Neural cell (in vitro differentiated cells): ENCODE measurements around the gene SWSAP1. TPM values are rescaled to one million over a fixed set of nuclear protein-coding genes. Genes with fewer than 3 reads are reported as not detected.

ENCODE experiments used
- H2AFZ ChIP-seq: fragments of 200-600, 300-800 bp; sonication (generic), shearing (Covaris generic); 2 replicates; pipeline ENCODE4 v1.6.0; 2014; ENCODE audit warnings: low read depth, mild to moderate bottlenecking, antibody characterized with exemption, low read length, moderate library complexity
- H3F3A ChIP-seq: fragments of 200-600 bp; shearing (Covaris generic); 2 replicates; pipeline ENCODE4 v1.6.1; 2016; ENCODE audit warnings: mild to moderate bottlenecking, moderate library complexity, mixed read lengths, antibody characterized with exemption, low read length; ENCODE audit not compliant: insufficient read depth, poor library complexity, severe bottlenecking
- H3K27ac ChIP-seq: fragments of 200-600, 300-800 bp; sonication (generic), shearing (Covaris generic); 2 replicates; pipeline ENCODE4 v1.5.1; 2014; ENCODE audit warnings: mild to moderate bottlenecking, low read length, moderate library complexity
- H3K27me3 ChIP-seq: fragments of 300-800, 200-600 bp; sonication (generic), shearing (Covaris generic); 2 replicates; pipeline ENCODE4 v1.6.0; 2014; ENCODE audit warnings: mild to moderate bottlenecking, low read depth, low read length, moderate library complexity; ENCODE audit not compliant: insufficient read depth
- H3K36me3 ChIP-seq: fragments of 300-800, 200-600 bp; sonication (generic), shearing (Covaris generic); 2 replicates; pipeline ENCODE4 v1.5.1; 2014; ENCODE audit warnings: mild to moderate bottlenecking, antibody characterized with exemption, low read length, moderate library complexity; ENCODE audit not compliant: insufficient read depth
- H3K4me2 ChIP-seq: fragments of 300-800, 200-600 bp; sonication (generic), shearing (Covaris generic); 2 replicates; pipeline ENCODE4 v1.6.0; 2014; ENCODE audit warnings: mild to moderate bottlenecking, low read length
- H3K4me3 ChIP-seq: fragments of 300-800, 200-600 bp; sonication (generic), shearing (Covaris generic); 2 replicates; pipeline ENCODE4 v1.5.1; 2014; ENCODE audit warnings: mild to moderate bottlenecking, low read length, moderate library complexity
- H3K79me2 ChIP-seq: fragments of 200-600 bp; shearing (Covaris generic); replicated peaks from 2 replicates; pipeline ENCODE4 v1.6.0; 2014; ENCODE audit warnings: mild to moderate bottlenecking, low read length, moderate library complexity; ENCODE audit not compliant: insufficient read depth
- H3K9ac ChIP-seq: fragments of 300-800, 200-600 bp; sonication (generic), shearing (Covaris generic); 2 replicates; pipeline ENCODE4 v1.6.1; 2016; ENCODE audit warnings: mild to moderate bottlenecking, low read length, mixed read lengths
- H3K9me2 ChIP-seq: fragments of 200-600 bp; shearing (Covaris generic); 2 replicates; pipeline ENCODE4 v1.6.1; 2016; ENCODE audit warnings: mild to moderate bottlenecking, low read length, mixed read lengths; ENCODE audit not compliant: insufficient read depth
- H3K9me3 ChIP-seq: fragments of 200-600, 300-800 bp; sonication (generic), shearing (Covaris generic); 2 replicates; pipeline ENCODE4 v1.6.1; 2016; ENCODE audit warnings: mild to moderate bottlenecking, mixed run types, low read length, moderate library complexity, mixed read lengths
- H4K20me1 ChIP-seq: fragments of 200-600 bp; shearing (Covaris generic); 2 replicates; pipeline ENCODE4 v1.6.1; 2016; ENCODE audit warnings: mild to moderate bottlenecking, mixed run types; ENCODE audit not compliant: insufficient read depth
- CTCF ChIP-seq: fragments of 450-650 bp; IDR thresholded peaks from 2 replicates; pipeline ENCODE4 v1.5.1; 2014; ENCODE audit warnings: antibody characterized with exemption, mild to moderate bottlenecking, moderate library complexity; ENCODE audit not compliant: poor library complexity, severe bottlenecking
- EP300 ChIP-seq: fragments of 450-650 bp; conservative IDR thresholded peaks from 2 replicates; pipeline ENCODE4 v1.6.1; 2014; ENCODE audit warnings: antibody characterized with exemption, mild to moderate bottlenecking, moderate library complexity; ENCODE audit not compliant: poor library complexity, severe bottlenecking
- EZH2 ChIP-seq: fragments of 200-600, 300-800 bp; shearing (Covaris generic), sonication (generic); IDR thresholded peaks from 2 replicates; pipeline ENCODE4 v1.6.1; 2014; ENCODE audit warnings: antibody characterized with exemption, low read length, borderline replicate concordance, mild to moderate bottlenecking; ENCODE audit not compliant: insufficient read depth, poor library complexity, severe bottlenecking
- MXI1 ChIP-seq: fragments of 450-650 bp; conservative IDR thresholded peaks from 2 replicates; pipeline ENCODE4 v1.6.1; 2014; ENCODE audit warnings: antibody characterized with exemption, mild to moderate bottlenecking; ENCODE audit not compliant: poor library complexity, severe bottlenecking
- RAD21 ChIP-seq: fragments of 450-650 bp; conservative IDR thresholded peaks from 2 replicates; pipeline ENCODE4 v1.6.1; 2014; ENCODE audit warnings: antibody characterized with exemption, mild to moderate bottlenecking, moderate library complexity
- REST ChIP-seq: IDR thresholded peaks from 2 replicates; pipeline ENCODE4 v1.6.1; 2012; ENCODE audit warnings: borderline replicate concordance
- SMC3 ChIP-seq: fragments of 450-650 bp; conservative IDR thresholded peaks from 2 replicates; pipeline ENCODE4 v1.6.1; 2014; ENCODE audit warnings: antibody characterized with exemption, mild to moderate bottlenecking, moderate library complexity; ENCODE audit not compliant: poor library complexity
- polyA plus RNA-seq: library from polyadenylated mRNA; depleted of rRNA; stranded (reverse); fragments of >200 nt; gene quantifications from 2 replicates; pipeline ENCODE4 v1.2.3, GENCODE V29; 2014

SWSAP1 gene
- polyA plus RNA-seq, 1 donor from 2014 or later = 2.4 TPM

GRCh38 chr19:11364296-11364904 lies 10.1 kb upstream of the SWSAP1 start:
- Histone ChIP-seq H3K36me3 (peaks cover 9% of the 10 kb centered on the region), H3K9me2 (no peaks in the 10 kb centered on the region), H3F3A (no peaks in the 10 kb centered on the region), H2AFZ (no peak overlapping the region), H3K4me2 (no peak overlapping the region), H3K9ac (no peak overlapping the region), H3K79me2 (no peaks in the 10 kb centered on the region), H3K9me3 (no peaks in the 10 kb centered on the region), H3K27me3 (no peaks in the 10 kb centered on the region), H3K27ac (no peak overlapping the region), H4K20me1 (no peaks in the 10 kb centered on the region), H3K4me3 (no peak overlapping the region)
- TF ChIP-seq CTCF = no peak

GRCh38 chr19:11364935-11365334 lies 9.5 kb upstream of the SWSAP1 start:
- Histone ChIP-seq H3F3A (no peaks in the 10 kb centered on the region), H3K79me2 (no peaks in the 10 kb centered on the region), H3K27me3 (no peaks in the 10 kb centered on the region), H3K9me2 (no peaks in the 10 kb centered on the region), H2AFZ (no peak overlapping the region), H3K4me2 (no peak overlapping the region), H3K27ac (no peak overlapping the region), H3K9me3 (no peaks in the 10 kb centered on the region), H3K9ac (no peak overlapping the region), H3K36me3 (peaks cover 5% of the 10 kb centered on the region), H4K20me1 (no peaks in the 10 kb centered on the region), H3K4me3 (no peak overlapping the region)
- TF ChIP-seq SMC3 = no peak
- TF ChIP-seq EZH2 = no peak
- TF ChIP-seq CTCF = no peak
- no peak for TF ChIP-seq MXI1
- no peak for TF ChIP-seq REST
- no peak for TF ChIP-seq EP300
- no peak for TF ChIP-seq RAD21
